GM23338 (cell line): Measurements from ENCODE around the gene ENTR1. TPM values are rescaled to one million over a fixed set of nuclear protein-coding genes. Genes with fewer than 3 reads are reported as not detected.

Source experiments
- ATAC-seq: fragments of 200-7000 bp; cut with Tn5 transposase; 3 replicates; pipeline ENCODE4 v1.9.1; 2020
- DNase-seq: peaks from one replicate; pipeline ENCODE4 v3.0.0-alpha.2; 2015; ENCODE audit warnings: low spot score
- H2AFZ ChIP-seq: fragments of 200-600 bp; sonication (generic); 2 replicates; pipeline ENCODE4 v1.8.0; 2016; ENCODE audit warnings: antibody characterized with exemption, mild to moderate bottlenecking, moderate library complexity
- H3F3A ChIP-seq: fragments of 200-600 bp; sonication (generic); replicated peaks from 2 replicates; pipeline ENCODE4 v1.8.0; 2017; ENCODE audit warnings: antibody characterized with exemption, mixed run types, low read depth
- H3K27ac ChIP-seq: fragments of 200-600 bp; sonication (generic); 2 replicates; pipeline ENCODE4 v1.6.1; 2016; ENCODE audit warnings: low read depth
- H3K27me3 ChIP-seq: fragments of 200-600 bp; sonication (generic); 2 replicates; pipeline ENCODE4 v1.8.0; 2016; ENCODE audit warnings: mild to moderate bottlenecking, mixed run types, moderate library complexity; ENCODE audit not compliant: insufficient read depth
- H3K36me3 ChIP-seq: fragments of 200-600 bp; sonication (generic); 2 replicates; pipeline ENCODE4 v1.8.0; 2016; ENCODE audit warnings: mild to moderate bottlenecking; ENCODE audit not compliant: insufficient read depth
- H3K4me1 ChIP-seq: fragments of 200-600 bp; sonication (generic); 2 replicates; pipeline ENCODE4 v1.8.0; 2016; ENCODE audit warnings: mild to moderate bottlenecking, moderate library complexity; ENCODE audit not compliant: insufficient read depth
- H3K4me2 ChIP-seq: fragments of 200-600 bp; sonication (generic); 2 replicates; pipeline ENCODE4 v1.7.1; 2017; ENCODE audit warnings: mixed run types
- H3K4me3 ChIP-seq: fragments of 200-600 bp; sonication (generic); 2 replicates; pipeline ENCODE4 v1.6.1; 2016; ENCODE audit warnings: mixed run types
- H3K79me2 ChIP-seq: fragments of 200-600 bp; sonication (generic); replicated peaks from 2 replicates; pipeline ENCODE4 v1.8.0; 2017; ENCODE audit warnings: mild to moderate bottlenecking; ENCODE audit not compliant: insufficient read depth
- H3K9me2 ChIP-seq: fragments of 200-600 bp; sonication (generic); 2 replicates; pipeline ENCODE4 v1.8.0; 2017; ENCODE audit not compliant: insufficient read depth
- H4K20me1 ChIP-seq: fragments of 200-600 bp; sonication (generic); replicated peaks from 2 replicates; pipeline ENCODE4 v1.8.0; 2017; ENCODE audit warnings: mild to moderate bottlenecking; ENCODE audit not compliant: insufficient read depth
- H3K27ac Mint-ChIP-seq: 2 replicates; pipeline ENCODE4 v1.8.0; 2020; ENCODE audit warnings: inconsistent platforms, mild to moderate bottlenecking, moderate library complexity, mixed read lengths
- H3K27me3 Mint-ChIP-seq: 3 replicates; pipeline ENCODE4 v1.8.0; 2022; ENCODE audit warnings: low read depth, mild to moderate bottlenecking, moderate library complexity, mixed read lengths, inconsistent platforms; ENCODE audit not compliant: insufficient read depth, poor library complexity
- H3K36me3 Mint-ChIP-seq: 3 replicates; pipeline ENCODE4 v1.8.0; 2021; ENCODE audit warnings: low read depth, mild to moderate bottlenecking, inconsistent platforms, moderate library complexity, mixed read lengths
- H3K4me1 Mint-ChIP-seq: 3 replicates; pipeline ENCODE4 v1.8.0; 2020; ENCODE audit warnings: mild to moderate bottlenecking, inconsistent platforms, mixed read lengths
- H3K4me3 Mint-ChIP-seq: 3 replicates; pipeline ENCODE4 v1.8.0; 2021; ENCODE audit warnings: moderate library complexity, mild to moderate bottlenecking, inconsistent platforms, mixed read lengths
- H3K9me3 Mint-ChIP-seq: 3 replicates; pipeline ENCODE4 v1.8.0; 2020; ENCODE audit warnings: moderate library complexity, mild to moderate bottlenecking, inconsistent platforms, mixed read lengths
- JUNB ChIP-seq: IDR thresholded peaks from one replicate; pipeline ENCODE4 v1.6.1; 2016; ENCODE audit warnings: antibody characterized with exemption; ENCODE audit not compliant: unreplicated experiment
- NANOG ChIP-seq: IDR thresholded peaks from 2 replicates; pipeline ENCODE4 v1.6.1; 2016; ENCODE audit warnings: antibody characterized with exemption, borderline replicate concordance
- POLR2AphosphoS5 ChIP-seq: IDR thresholded peaks from 2 replicates; pipeline ENCODE4 v1.6.1; 2016; ENCODE audit warnings: antibody characterized with exemption, low read depth
- ZNF331 ChIP-seq: fragments of 250-450 bp; sonication (Bioruptor Pico); IDR thresholded peaks from 2 replicates; pipeline ENCODE4 v1.5.0; 2020; ENCODE audit warnings: low read depth, mild to moderate bottlenecking, moderate library complexity
- polyA plus RNA-seq: library from polyadenylated mRNA; unstranded; fragments of >200 nt; fragmentation: Nextera tagmentation; extraction: Ambion mirVana; gene quantifications from 2 replicates; pipeline ENCODE4 v1.2.1, GENCODE V29; 2016
- total RNA-seq: library from RNA; depleted of rRNA; stranded (reverse); fragments of >200 nt; shearing (Covaris generic); gene quantifications from 2 replicates; pipeline ENCODE4 v1.2.3, GENCODE V29; 2014
- TF ChIP-seq, protein P1 (sequence below): fragments of 250-450 bp; sonication (Bioruptor Pico); IDR thresholded peaks from 2 replicates; pipeline ENCODE4 v1.5.0; 2020; ENCODE audit warnings: mild to moderate bottlenecking, moderate library complexity

The ENTR1 gene
- total and polyA plus RNA-seq, 2 experiments from 2014 or later: 25.6 to 91.9 TPM

DNA sequence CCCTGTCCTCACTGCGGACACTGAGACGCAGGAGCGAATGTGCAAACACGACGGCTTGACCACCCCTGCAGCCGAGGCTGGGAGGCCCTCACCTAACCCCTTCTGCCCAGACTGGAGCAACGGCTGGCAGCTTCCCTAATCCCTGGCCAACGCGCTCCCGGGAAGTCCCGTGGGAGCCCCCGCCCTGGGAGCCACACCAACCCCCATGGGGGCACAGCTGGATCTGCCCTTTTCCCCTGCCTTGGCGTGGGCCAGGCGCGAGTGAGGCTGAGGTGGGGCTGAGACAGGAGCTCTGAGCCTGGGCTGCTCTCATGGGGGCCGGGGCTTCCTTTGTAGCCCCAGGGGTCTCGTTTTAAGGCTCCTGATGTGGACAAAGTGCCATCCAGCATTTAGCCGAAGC is 42.2 kb downstream of the ENTR1 start:
- no peaks in the 10 kb centered on the region for H3K27me3 ChIP-seq
- no peaks in the 10 kb centered on the region for H3F3A ChIP-seq
- no peak for DNase-seq
- H3K27ac Mint-ChIP-seq: no peak overlapping the region
- no peak overlapping the region for H2AFZ ChIP-seq
- H3K27ac ChIP-seq: no peak overlapping the region
- no peaks in the 10 kb centered on the region for H3K36me3 ChIP-seq
- peaks cover 16% of the 10 kb centered on the region for H3K27me3 Mint-ChIP-seq
- H3K4me1 ChIP-seq: no peaks in the 10 kb centered on the region; the same call in 1 of the 2 replicates
- no peaks in the 10 kb centered on the region for H3K9me3 Mint-ChIP-seq
- H3K4me3 Mint-ChIP-seq: no peak overlapping the region
- no peaks in the 10 kb centered on the region for H3K9me2 ChIP-seq
- ATAC-seq: no peak
- no peaks in the 10 kb centered on the region for H3K79me2 ChIP-seq
- no peak for TF ChIP-seq JUNB
- no peaks in the 10 kb centered on the region for H3K36me3 Mint-ChIP-seq
- peaks cover 3% of the 10 kb centered on the region; the same call in 1 of the 3 replicates for H3K4me1 Mint-ChIP-seq
- no peak overlapping the region for H3K4me2 ChIP-seq
- no peaks in the 10 kb centered on the region for H4K20me1 ChIP-seq
- H3K4me3 ChIP-seq: no peak overlapping the region

GRCh38 chr9:136367296-136368145 is 42.9 kb downstream of the ENTR1 start:
- peaks cover 8% of the 10 kb centered on the region; the same call in 1 of the 3 replicates for H3K4me1 Mint-ChIP-seq
- H3K4me3 ChIP-seq: no peak overlapping the region
- no peaks in the 10 kb centered on the region for H3K36me3 ChIP-seq
- H3K27ac ChIP-seq: no peak overlapping the region
- no peaks in the 10 kb centered on the region for H3K79me2 ChIP-seq
- H3K9me2 ChIP-seq: no peaks in the 10 kb centered on the region
- no peak overlapping the region for H3K27ac Mint-ChIP-seq
- H3K27me3 Mint-ChIP-seq: peaks cover 17% of the 10 kb centered on the region
- H3K4me2 ChIP-seq: no peak overlapping the region
- H3K27me3 ChIP-seq: no peaks in the 10 kb centered on the region
- H3K4me1 ChIP-seq: no peaks in the 10 kb centered on the region; the same call in 1 of the 2 replicates
- DNase-seq (no peak), ATAC-seq (no peak)
- no peak overlapping the region for H2AFZ ChIP-seq
- TF ChIP-seq ZNF331 (CRISPR knock-in tag) (no peak), POLR2AphosphoS5 (no peak), NANOG (no peak)
- TF ChIP-seq, protein P1, sequence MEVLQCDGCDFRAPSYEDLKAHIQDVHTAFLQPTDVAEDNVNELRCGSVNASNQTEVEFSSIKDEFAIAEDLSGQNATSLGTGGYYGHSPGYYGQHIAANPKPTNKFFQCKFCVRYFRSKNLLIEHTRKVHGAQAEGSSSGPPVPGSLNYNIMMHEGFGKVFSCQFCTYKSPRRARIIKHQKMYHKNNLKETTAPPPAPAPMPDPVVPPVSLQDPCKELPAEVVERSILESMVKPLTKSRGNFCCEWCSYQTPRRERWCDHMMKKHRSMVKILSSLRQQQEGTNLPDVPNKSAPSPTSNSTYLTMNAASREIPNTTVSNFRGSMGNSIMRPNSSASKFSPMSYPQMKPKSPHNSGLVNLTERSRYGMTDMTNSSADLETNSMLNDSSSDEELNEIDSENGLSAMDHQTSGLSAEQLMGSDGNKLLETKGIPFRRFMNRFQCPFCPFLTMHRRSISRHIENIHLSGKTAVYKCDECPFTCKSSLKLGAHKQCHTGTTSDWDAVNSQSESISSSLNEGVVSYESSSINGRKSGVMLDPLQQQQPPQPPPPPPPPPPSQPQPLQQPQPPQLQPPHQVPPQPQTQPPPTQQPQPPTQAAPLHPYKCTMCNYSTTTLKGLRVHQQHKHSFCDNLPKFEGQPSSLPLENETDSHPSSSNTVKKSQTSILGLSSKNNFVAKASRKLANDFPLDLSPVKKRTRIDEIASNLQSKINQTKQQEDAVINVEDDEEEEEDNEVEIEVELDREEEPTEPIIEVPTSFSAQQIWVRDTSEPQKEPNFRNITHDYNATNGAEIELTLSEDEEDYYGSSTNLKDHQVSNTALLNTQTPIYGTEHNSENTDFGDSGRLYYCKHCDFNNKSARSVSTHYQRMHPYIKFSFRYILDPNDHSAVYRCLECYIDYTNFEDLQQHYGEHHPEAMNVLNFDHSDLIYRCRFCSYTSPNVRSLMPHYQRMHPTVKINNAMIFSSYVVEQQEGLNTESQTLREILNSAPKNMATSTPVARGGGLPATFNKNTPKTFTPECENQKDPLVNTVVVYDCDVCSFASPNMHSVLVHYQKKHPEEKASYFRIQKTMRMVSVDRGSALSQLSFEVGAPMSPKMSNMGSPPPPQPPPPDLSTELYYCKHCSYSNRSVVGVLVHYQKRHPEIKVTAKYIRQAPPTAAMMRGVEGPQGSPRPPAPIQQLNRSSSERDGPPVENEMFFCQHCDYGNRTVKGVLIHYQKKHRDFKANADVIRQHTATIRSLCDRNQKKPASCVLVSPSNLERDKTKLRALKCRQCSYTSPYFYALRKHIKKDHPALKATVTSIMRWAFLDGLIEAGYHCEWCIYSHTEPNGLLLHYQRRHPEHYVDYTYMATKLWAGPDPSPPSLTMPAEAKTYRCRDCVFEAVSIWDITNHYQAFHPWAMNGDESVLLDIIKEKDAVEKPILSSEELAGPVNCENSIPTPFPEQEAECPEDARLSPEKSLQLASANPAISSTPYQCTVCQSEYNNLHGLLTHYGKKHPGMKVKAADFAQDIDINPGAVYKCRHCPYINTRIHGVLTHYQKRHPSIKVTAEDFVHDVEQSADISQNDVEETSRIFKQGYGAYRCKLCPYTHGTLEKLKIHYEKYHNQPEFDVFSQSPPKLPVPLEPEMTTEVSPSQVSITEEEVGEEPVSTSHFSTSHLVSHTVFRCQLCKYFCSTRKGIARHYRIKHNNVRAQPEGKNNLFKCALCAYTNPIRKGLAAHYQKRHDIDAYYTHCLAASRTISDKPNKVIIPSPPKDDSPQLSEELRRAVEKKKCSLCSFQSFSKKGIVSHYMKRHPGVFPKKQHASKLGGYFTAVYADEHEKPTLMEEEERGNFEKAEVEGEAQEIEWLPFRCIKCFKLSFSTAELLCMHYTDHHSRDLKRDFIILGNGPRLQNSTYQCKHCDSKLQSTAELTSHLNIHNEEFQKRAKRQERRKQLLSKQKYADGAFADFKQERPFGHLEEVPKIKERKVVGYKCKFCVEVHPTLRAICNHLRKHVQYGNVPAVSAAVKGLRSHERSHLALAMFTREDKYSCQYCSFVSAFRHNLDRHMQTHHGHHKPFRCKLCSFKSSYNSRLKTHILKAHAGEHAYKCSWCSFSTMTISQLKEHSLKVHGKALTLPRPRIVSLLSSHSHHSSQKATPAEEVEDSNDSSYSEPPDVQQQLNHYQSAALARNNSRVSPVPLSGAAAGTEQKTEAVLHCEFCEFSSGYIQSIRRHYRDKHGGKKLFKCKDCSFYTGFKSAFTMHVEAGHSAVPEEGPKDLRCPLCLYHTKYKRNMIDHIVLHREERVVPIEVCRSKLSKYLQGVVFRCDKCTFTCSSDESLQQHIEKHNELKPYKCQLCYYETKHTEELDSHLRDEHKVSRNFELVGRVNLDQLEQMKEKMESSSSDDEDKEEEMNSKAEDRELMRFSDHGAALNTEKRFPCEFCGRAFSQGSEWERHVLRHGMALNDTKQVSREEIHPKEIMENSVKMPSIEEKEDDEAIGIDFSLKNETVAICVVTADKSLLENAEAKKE: no peak
- no peaks in the 10 kb centered on the region for H4K20me1 ChIP-seq
- no peaks in the 10 kb centered on the region for H3K9me3 Mint-ChIP-seq
- H3F3A ChIP-seq: no peaks in the 10 kb centered on the region
- H3K36me3 Mint-ChIP-seq: no peaks in the 10 kb centered on the region
- no peak overlapping the region for H3K4me3 Mint-ChIP-seq
